GM18517 (cell line): ENCODE results near the gene NOTCH2.
"Not testable (repeated sequence)": the region's sequence is repeated elsewhere in the genome, so short reads cannot be mapped to it uniquely, and the experiment has no call there.

Experiments
- ATAC-seq: cut with Tn5 transposase; IDR thresholded peaks from one replicate; pipeline ENCODE4 v1.9.1; 2021; ENCODE audit warnings: mild to moderate bottlenecking, moderate library complexity; ENCODE audit not compliant: unreplicated experiment

Gene NOTCH2

GRCh38 chr1:119975582-119976254 lies 93.7 kb downstream of the NOTCH2 start:
- not testable (repeated sequence) for ATAC-seq

- ATAC-seq: no peak
These were observed 94.5 kb downstream of the NOTCH2 start for GRCh38 chr1:119975006-119975405.

- no peak for ATAC-seq
These were observed 95.4 kb downstream of the NOTCH2 start for GRCh38 chr1:119974013-119974412.

GRCh38 chr1:119971710-119972570 lies 97.5 kb downstream of the NOTCH2 start:
- ATAC-seq: no peak

GRCh38 chr1:119968601-119969000 lies 100.9 kb downstream of the NOTCH2 start:
- ATAC-seq: no peak

GRCh38 chr1:119968068-119968492 lies 101.4 kb downstream of the NOTCH2 start:
- peak; percentile 77 for ATAC-seq

GRCh38 chr1:119966681-119967080 lies 102.8 kb downstream of the NOTCH2 start:
- ATAC-seq: no peak

- ATAC-seq: no peak
These were observed 103.4 kb downstream of the NOTCH2 start for GRCh38 chr1:119966020-119966419.

- no peak for ATAC-seq
These were observed 104.6 kb downstream of the NOTCH2 start for GRCh38 chr1:119964673-119965363.

GRCh38 chr1:119962296-119962968 lies 107.0 kb downstream of the NOTCH2 start:
- no peak for ATAC-seq

- no peak for ATAC-seq
These were observed 109.0 kb downstream of the NOTCH2 start for GRCh38 chr1:119960501-119960900.

GRCh38 chr1:119959268-119960220 lies 109.9 kb downstream of the NOTCH2 start:
- ATAC-seq: no peak

- no peak for ATAC-seq
These were observed 111.2 kb downstream of the NOTCH2 start for GRCh38 chr1:119958223-119958622.

GRCh38 chr1:119956306-119956705 lies 113.2 kb downstream of the NOTCH2 start:
- no peak for ATAC-seq

GRCh38 chr1:119954476-119955422 lies 114.7 kb downstream of the NOTCH2 start:
- no peak for ATAC-seq

- no peak for ATAC-seq
These were observed 116.0 kb downstream of the NOTCH2 start for GRCh38 chr1:119953266-119953998.

- no peak for ATAC-seq
These were observed 117.0 kb downstream of the NOTCH2 start for GRCh38 chr1:119952496-119952895.
